HG03469 (cell line): ENCODE data around the gene TMPRSS13.
"Not testable (repeated sequence)": the region's sequence is repeated elsewhere in the genome, so short reads cannot be mapped to it uniquely, and the experiment has no call there.

ENCODE experiments used
- ATAC-seq: cut with Tn5 transposase; IDR thresholded peaks from one replicate; pipeline ENCODE4 v1.9.1; 2021; ENCODE audit warnings: mild to moderate bottlenecking, moderate library complexity, moderate number of reproducible peaks; ENCODE audit not compliant: unreplicated experiment

Gene TMPRSS13

DNA sequence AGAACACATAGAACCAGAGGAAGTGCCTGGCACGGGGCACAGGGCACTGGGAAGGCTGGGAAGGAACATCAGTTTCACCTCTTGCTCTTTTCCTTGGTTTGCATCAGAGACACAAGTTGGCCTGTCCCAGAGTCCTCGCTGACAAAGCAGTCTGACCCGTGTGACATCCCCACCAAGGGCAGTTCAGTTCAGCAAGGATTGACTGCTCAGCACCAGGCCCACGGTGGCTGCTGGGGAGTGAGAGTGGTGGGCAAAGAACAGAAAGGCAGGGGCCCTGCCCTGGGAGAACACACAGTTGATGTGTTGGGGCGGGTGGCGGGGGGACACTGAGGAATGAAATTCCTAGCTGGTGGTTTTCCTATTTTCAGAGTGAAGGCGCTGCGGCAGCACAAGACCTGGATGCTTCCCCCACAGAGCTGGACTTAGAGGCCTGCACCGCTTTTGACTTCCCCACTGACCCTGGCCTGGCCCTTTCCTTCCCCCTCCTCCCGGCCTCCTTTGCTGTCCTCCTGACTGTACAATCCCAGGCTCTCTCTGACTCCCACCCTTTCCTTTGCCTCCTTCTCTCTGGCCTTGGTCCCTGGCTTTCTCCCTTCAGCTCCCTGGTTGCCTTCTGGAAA lies 2.2 kb upstream of the TMPRSS13 start:
- no peak for ATAC-seq

- no peak for ATAC-seq
These were observed 1.6 kb upstream of the TMPRSS13 start for GRCh38 chr11:117930668-117931330.

GRCh38 chr11:117929916-117930570 lies 841 bp upstream of the TMPRSS13 start:
- no peak for ATAC-seq

DNA sequence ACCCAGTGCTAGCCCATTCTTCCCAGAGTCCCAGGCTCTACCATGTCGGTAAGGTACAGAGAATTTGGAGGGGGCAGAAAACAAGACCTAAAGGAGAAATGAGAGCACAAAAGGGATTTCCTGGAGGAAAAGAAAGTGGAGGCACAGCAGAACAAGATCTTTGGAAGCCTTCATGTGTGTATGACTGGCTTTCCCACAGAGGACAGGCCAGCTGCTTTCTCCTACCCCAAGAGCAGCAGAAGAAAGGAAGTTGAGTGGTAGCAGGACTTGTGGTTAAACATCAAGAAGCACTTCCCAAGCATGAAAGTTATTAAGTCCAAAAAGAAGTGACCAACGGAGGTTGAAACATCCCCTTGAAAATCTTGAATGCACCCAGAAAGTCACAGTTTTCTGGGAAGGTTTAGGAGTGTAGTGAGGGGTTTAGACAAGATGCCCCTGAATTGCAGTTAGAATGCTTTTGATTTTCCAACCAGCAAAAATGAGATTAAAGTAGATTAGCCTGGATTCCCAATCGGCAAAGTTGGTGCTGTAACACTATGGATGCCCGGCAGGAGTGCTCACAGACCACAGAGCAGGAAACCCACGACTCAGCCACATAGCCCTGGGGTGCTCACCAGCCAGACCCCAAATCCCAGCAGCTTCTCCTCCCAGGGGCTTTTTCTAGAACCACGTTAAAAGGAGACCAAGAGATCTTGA lies 608 bp downstream of the TMPRSS13 start:
- ATAC-seq, result no peak

GRCh38 chr11:117927926-117928325 lies 1.3 kb downstream of the TMPRSS13 start:
- ATAC-seq, result no peak

GRCh38 chr11:117926166-117926565 lies 3.0 kb downstream of the TMPRSS13 start:
- not testable (repeated sequence) for ATAC-seq

DNA sequence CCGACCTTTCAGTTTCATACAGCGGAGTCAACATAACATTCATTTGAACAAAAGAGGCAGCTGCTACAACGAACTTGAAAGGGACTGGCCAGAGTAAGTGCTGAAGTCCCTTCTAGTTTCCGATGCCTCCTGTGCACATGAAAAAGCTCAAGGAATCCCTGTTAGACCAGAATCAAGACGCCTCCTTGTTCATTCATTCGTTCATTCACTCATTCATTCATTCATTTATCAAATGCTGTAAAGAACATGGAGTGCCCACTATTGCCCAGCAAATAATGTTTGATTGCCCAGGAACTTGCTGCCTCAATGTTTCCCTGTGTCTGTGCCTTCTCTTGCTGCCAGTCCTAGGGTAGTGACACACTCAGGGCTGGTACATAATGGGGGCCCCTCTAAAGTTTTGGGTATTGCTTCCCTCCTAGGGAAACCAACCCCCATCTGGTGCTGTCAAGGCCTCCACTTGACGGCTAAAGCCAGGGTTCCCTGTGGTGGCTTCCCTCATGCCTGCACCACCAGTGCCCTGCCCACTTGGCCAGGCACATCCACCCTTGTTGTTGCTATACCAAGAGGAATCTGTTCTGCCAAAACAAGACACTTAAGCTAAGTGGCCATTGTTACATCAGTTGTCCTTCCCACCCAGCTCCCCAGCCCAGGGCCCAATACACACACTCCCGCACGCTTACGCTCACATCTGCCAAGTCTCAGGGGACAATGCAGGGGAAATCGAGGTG lies 3.8 kb downstream of the TMPRSS13 start:
- ATAC-seq, result no peak

DNA sequence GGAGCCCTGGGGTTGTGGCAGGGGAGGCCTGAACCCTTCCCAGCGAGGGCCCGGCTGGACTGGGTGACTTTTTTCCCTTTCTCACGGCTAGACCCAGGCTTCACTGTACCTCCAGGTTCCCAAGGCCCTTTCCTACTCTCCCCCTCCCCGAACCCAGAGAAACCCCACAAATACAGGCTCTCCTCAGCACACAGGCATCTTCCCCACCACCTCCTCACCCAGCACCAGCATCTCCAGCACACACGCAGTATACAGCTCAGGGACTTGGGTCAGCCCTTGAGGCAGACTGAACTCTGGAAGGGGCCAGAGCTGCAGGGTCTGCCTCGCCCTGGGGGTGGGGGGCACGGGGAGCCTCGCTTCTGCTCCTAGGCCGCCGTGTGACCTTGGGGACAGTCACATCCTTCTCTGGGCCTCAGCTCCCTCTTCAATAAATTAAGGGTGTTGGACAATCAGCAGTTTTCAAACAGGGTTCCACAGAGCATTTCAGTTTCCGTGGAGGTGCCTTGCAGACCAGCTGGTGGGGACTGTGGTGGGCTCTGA lies 4.5 kb downstream of the TMPRSS13 start:
- ATAC-seq, result no peak

DNA sequence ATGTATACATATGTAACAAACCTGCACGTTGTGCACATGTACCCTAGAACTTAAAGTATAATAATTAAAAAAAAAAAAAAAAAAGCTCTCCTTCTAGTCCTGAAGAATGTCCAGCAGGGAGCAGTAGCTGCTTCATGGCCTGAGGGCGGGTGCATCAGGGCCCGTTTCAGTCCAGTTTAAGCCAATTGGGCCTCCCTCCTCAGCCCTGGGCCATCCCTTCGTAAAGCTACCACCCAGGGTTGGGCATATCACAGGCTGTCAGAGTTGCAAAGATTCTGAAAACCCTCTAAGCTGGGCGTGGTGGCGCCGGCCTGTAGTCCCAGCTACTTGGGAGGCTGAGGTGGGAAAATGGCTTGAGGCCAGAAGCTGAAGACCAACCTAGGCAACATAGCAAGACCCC lies 5.4 kb downstream of the TMPRSS13 start:
- ATAC-seq, result no peak

GRCh38 chr11:117923275-117923674 lies 5.9 kb downstream of the TMPRSS13 start:
- ATAC-seq, result no peak

DNA sequence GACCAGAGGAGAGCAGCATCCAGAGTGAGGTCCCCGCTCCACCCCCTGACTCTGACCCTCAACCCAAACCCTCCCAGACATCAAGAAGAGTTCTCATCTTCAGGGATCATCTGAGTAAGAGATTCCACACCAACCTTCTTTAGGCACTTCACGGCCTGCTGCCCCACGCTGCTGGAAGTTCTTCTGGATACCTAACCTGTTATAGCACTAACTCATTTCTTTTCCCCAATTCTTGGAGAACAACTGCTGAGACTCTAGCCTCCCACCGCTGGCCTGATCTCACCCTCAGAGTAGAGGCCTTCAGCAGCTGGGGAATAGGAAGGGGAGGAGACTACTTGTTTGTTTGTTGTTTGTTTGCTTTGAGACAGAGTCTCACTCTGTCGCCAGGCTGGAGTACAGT lies 7.3 kb downstream of the TMPRSS13 start:
- no peak for ATAC-seq

DNA sequence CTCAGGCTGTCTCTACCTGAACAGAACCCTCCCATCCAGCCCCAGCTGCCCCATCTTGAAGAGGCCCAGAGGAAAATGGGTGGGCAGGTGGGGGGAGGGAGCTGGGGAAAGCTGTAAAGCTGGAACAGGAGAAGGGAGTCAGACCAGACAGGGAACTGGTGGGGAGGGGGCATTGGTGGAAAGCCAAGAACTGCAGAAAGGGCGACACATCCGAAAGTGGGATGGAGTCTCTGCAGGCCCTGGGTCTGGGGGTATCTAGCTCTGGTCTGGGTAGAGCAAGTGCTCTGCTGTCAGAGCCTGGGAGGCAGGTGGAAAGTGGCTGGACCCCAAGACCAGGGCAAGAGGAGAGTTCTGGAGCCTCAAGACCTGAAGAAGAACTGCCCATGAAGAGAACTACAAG lies 7.7 kb downstream of the TMPRSS13 start:
- no peak for ATAC-seq

- ATAC-seq, result no peak
These were observed 9.4 kb downstream of the TMPRSS13 start for GRCh38 chr11:117919781-117920221.

GRCh38 chr11:117919341-117919740 lies 9.9 kb downstream of the TMPRSS13 start:
- no peak for ATAC-seq

GRCh38 chr11:117918366-117919255 lies 10.6 kb downstream of the TMPRSS13 start:
- no peak for ATAC-seq

GRCh38 chr11:117917591-117918151 lies 11.5 kb downstream of the TMPRSS13 start:
- ATAC-seq, result no peak

GRCh38 chr11:117916956-117917355 lies 12.2 kb downstream of the TMPRSS13 start:
- ATAC-seq, result no peak

- ATAC-seq, result no peak
These were observed 13.4 kb downstream of the TMPRSS13 start for GRCh38 chr11:117915672-117916235.
